SU-DHL-6 (cell line): ENCODE results near the gene USP43.
"Not testable (repeated sequence)": the region's sequence is repeated elsewhere in the genome, so short reads cannot be mapped to it uniquely, and the experiment has no call there.

Source experiments
- H2AFZ ChIP-seq: fragments of 200-600 bp; sonication (generic); 2 replicates; pipeline ENCODE4 v1.6.1; 2014; ENCODE audit warnings: low read depth, mild to moderate bottlenecking, moderate library complexity, mixed read lengths, antibody characterized with exemption, low read length; ENCODE audit not compliant: severe bottlenecking
- H3F3A ChIP-seq: fragments of 200-600 bp; shearing (Covaris generic); 2 replicates; pipeline ENCODE4 v1.6.0; 2016; ENCODE audit warnings: antibody characterized with exemption, mild to moderate bottlenecking; ENCODE audit not compliant: insufficient read depth
- H3K27ac ChIP-seq: fragments of 200-600 bp; sonication (generic); 2 replicates; pipeline ENCODE4 v1.5.1; 2016; ENCODE audit warnings: low read depth, mild to moderate bottlenecking, low read length, moderate library complexity, mixed read lengths
- H3K27me3 ChIP-seq: fragments of 200-600 bp; sonication (generic), shearing (Covaris generic); 2 replicates; pipeline ENCODE4 v1.6.0; 2014; ENCODE audit warnings: mild to moderate bottlenecking, low read length
- H3K36me3 ChIP-seq: fragments of 200-600 bp; sonication (generic); 2 replicates; pipeline ENCODE4 v1.6.1; 2014; ENCODE audit warnings: mild to moderate bottlenecking, low read length, mixed read lengths
- H3K4me2 ChIP-seq: fragments of 300-600, 200-600 bp; shearing (Covaris generic), sonication (generic); 2 replicates; pipeline ENCODE4 v1.6.0; 2014; ENCODE audit warnings: low read length, low read depth, mild to moderate bottlenecking; ENCODE audit not compliant: poor library complexity, severe bottlenecking
- H3K4me3 ChIP-seq: fragments of 200-600 bp; sonication (generic); 2 replicates; pipeline ENCODE4 v1.5.1; 2014; ENCODE audit warnings: antibody characterized with exemption, low read length, mild to moderate bottlenecking, mixed read lengths; ENCODE audit not compliant: insufficient read depth, poor library complexity, severe bottlenecking
- H3K79me2 ChIP-seq: fragments of 200-600 bp; sonication (generic); 2 replicates; pipeline ENCODE4 v1.6.1; 2014; ENCODE audit warnings: mild to moderate bottlenecking, low read length, moderate library complexity; ENCODE audit not compliant: insufficient read depth
- H3K9ac ChIP-seq: fragments of 200-600 bp; sonication (generic); 2 replicates; pipeline ENCODE4 v1.7.0; 2014; ENCODE audit warnings: mild to moderate bottlenecking, low read length
- H3K9me2 ChIP-seq: fragments of 200-600 bp; sonication (generic); replicated peaks from 2 replicates; pipeline ENCODE4 v1.6.1; 2014; ENCODE audit warnings: low read length; ENCODE audit not compliant: insufficient read depth
- H3K9me3 ChIP-seq: fragments of 200-600 bp; sonication (generic); 2 replicates; pipeline ENCODE4 v1.6.1; 2014; ENCODE audit warnings: low read length, mixed read lengths; ENCODE audit not compliant: insufficient read depth
- H4K20me1 ChIP-seq: fragments of 200-600 bp; sonication (generic); 2 replicates; pipeline ENCODE4 v1.6.1; 2014; ENCODE audit warnings: low read depth, mild to moderate bottlenecking, antibody characterized with exemption, low read length, moderate library complexity, mixed read lengths
- CTCF ChIP-seq: fragments of 200-600 bp; sonication (generic); IDR thresholded peaks from one replicate; pipeline ENCODE4 v1.5.1; 2017; ENCODE audit warnings: antibody characterized with exemption, mild to moderate bottlenecking, low read length, moderate library complexity; ENCODE audit not compliant: insufficient read depth, poor library complexity, severe bottlenecking
- EZH2phosphoT487 ChIP-seq: fragments of 200-600 bp; sonication (generic), shearing (Covaris generic); conservative IDR thresholded peaks from 2 replicates; pipeline ENCODE4 v1.6.1; 2018; ENCODE audit warnings: mild to moderate bottlenecking, antibody characterized with exemption, low read length, moderate library complexity, mixed read lengths

USP43 gene

GRCh38 chr17:9661027-9661426, 15.7 kb downstream of the USP43 start:
- no peaks in the 10 kb centered on the region for H3K36me3 ChIP-seq
- H2AFZ ChIP-seq: no peak overlapping the region
- no peaks in the 10 kb centered on the region for H3K79me2 ChIP-seq
- no peaks in the 10 kb centered on the region for H3K9me2 ChIP-seq
- no peak overlapping the region for H3K9ac ChIP-seq
- H3K4me2 ChIP-seq: no peak overlapping the region
- no peaks in the 10 kb centered on the region for H3F3A ChIP-seq
- H3K9me3 ChIP-seq: no peaks in the 10 kb centered on the region
- H3K27me3 ChIP-seq: no peaks in the 10 kb centered on the region
- H3K27ac ChIP-seq: no peak overlapping the region
- TF ChIP-seq CTCF (no peak), EZH2phosphoT487 (no peak)
- no peaks in the 10 kb centered on the region for H4K20me1 ChIP-seq
- H3K4me3 ChIP-seq: no peak overlapping the region

- H3K4me3 ChIP-seq, H3K27ac ChIP-seq, H3K79me2 ChIP-seq, H3K27me3 ChIP-seq, H3K9ac ChIP-seq, H4K20me1 ChIP-seq, H2AFZ ChIP-seq, H3K9me3 ChIP-seq, H3K36me3 ChIP-seq, H3K9me2 ChIP-seq, H3K4me2 ChIP-seq, H3F3A ChIP-seq: not testable (repeated sequence)
Observed at GRCh38 chr17:9663511-9663910, 18.2 kb downstream of the USP43 start.

GRCh38 chr17:9666461-9667050, 21.2 kb downstream of the USP43 start:
- H3K79me2 ChIP-seq: no peaks in the 10 kb centered on the region
- no peak overlapping the region for H2AFZ ChIP-seq
- H3F3A ChIP-seq: no peaks in the 10 kb centered on the region
- TF ChIP-seq CTCF (no peak), EZH2phosphoT487 (no peak)
- no peak overlapping the region for H3K27ac ChIP-seq
- H3K4me3 ChIP-seq: no peak overlapping the region
- H3K27me3 ChIP-seq: no peaks in the 10 kb centered on the region
- no peaks in the 10 kb centered on the region for H3K36me3 ChIP-seq
- H4K20me1 ChIP-seq: no peaks in the 10 kb centered on the region
- H3K4me2 ChIP-seq: no peak overlapping the region
- H3K9me3 ChIP-seq: no peaks in the 10 kb centered on the region
- no peaks in the 10 kb centered on the region for H3K9me2 ChIP-seq
- no peak overlapping the region for H3K9ac ChIP-seq

GRCh38 chr17:9668517-9668916, 23.2 kb downstream of the USP43 start:
- H3K9me3 ChIP-seq: no peaks in the 10 kb centered on the region
- H3F3A ChIP-seq: no peaks in the 10 kb centered on the region
- H3K4me2 ChIP-seq: no peak overlapping the region

More at GRCh38 chr17:9668517-9668916, 23.2 kb downstream of the USP43 start:
- TF ChIP-seq EZH2phosphoT487: no peak
- TF ChIP-seq CTCF: no peak
- Histone ChIP-seq H2AFZ (no peak overlapping the region), H4K20me1 (no peaks in the 10 kb centered on the region), H3K9me2 (no peaks in the 10 kb centered on the region), H3K36me3 (no peaks in the 10 kb centered on the region), H3K27me3 (no peaks in the 10 kb centered on the region), H3K4me3 (no peak overlapping the region), H3K27ac (no peak overlapping the region), H3K79me2 (no peaks in the 10 kb centered on the region), H3K9ac (no peak overlapping the region)
